Effector CD8-positive, alpha-beta T cell (primary cell): ENCODE data around the gene MRPS6.

Source experiments
- DNase-seq: peaks from one replicate; lab custom pipeline; 2025; lab: John Stamatoyannopoulos, UW

The MRPS6 gene

DNA sequence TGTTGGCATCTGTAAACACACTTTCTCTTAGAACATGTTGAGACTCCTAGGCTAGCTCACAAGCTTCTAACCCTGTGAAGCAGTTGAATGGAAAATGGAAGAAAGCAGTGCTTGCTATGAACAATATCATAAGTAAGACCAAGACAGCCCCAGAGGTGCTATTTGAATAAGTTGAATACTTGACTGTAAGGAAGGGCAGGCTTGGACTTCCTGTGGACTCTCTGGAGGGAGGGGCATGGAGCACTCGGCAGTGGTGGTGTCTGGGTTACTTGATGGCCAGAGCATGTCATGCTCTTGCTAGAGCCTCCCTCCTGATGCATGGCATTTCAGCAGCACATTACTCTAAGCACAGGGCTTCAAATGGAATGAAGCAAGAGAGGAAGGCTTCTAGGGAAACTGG, 60.0 kb downstream of the MRPS6 start:
- no peak for DNase-seq

DNA sequence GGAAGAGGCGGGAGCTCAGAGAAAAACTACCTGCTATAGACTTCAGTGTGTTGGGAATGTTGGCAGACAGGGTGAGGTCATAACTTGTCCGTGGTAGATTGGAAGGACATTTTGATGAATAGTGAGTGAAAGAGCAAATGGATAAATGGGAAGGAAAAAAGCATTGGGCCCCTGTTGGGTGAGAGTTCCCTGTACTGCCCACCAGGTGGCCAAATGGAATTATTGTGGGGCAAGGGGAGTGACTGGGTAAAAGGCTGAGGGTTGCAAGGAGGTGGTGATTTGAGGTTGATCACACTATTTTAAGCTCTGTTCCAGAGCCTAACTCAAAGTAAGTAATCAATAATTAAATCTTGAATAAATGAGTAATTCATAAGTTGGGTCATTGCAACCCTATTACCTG, 60.4 kb downstream of the MRPS6 start:
- DNase-seq: no peak

DNA sequence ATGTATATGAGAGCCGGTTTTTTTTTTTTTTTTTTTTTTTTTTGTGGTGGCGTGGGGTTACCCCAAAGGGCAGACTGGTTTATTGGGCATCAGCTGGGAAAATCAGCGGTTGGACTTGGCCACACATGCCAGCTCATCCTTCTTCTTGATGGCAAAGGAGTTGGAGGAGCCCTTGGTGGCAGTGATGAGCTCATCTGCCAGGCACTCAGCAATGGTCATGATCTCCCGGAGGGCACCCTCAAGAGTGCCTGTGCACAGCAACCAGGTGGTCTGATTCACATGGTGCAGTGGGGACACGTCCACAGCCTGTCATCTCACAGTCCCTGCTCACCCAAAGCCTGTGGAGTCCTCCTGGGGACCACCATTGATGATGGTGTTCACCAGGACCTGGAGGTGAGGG, 62.0 kb downstream of the MRPS6 start:
- DNase-seq: no peak

DNA sequence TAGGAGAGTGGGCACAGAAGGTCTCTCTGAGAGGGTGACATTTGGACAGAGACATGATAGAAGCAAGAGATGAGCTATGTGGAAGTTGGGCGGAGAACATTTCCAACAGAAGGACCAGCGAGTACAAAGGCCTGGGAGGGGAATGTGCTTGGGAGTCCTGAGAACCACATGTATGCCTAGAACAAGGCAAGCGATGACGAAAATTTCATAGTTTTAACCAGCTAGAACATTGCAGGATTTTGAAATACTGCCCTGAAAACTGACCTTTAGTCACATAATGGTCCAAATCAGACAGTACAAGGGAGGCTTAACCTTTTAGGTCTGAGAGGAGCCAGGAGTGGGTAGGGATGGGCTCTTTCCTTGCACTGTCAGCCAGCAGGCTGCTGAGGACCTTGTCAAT, 68.0 kb downstream of the MRPS6 start:
- DNase-seq: no peak

DNA sequence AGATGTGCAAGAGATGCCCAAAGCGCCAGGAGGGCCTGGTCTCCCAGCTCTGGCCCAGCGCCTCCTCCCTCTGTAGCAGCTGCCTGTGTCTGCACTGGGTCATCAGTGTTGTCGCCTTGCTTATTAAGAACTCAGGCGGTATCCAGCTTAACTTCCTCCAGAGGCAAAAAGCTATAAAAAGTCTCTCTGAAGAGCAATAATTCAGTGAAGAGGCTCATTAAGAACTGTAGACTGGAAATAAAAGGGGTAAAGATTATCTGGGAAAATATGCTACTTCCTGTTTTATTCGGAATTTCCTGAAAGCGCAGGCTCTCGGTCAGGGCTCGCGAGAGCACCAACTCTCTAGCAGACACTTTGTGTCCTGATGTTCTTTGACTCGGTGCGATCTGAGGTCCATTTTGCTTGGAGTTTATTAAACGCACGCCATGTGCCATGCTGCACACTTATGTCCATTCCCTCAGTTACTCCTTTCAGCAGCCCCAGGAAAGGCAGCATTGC, 70.4 kb downstream of the MRPS6 start:
- no peak for DNase-seq

DNA sequence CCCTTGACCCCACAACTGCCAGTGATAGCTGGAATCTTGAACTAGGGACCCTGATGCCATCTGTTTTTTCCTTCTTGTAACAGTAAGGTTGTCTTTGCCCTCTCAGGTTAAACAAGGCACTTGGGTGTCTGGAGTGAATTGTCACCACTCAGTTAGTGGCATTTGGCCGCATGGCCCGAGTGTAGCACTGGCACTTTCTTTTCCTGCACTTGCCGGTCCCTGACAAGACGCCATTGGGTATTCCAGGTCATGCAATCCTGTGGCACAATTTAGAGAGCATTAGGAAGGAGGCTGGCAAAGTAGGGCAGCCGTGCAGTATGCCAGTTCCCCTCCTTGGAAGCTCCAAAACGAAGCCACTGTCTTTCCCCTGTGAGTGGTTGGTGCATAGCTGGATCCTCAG, 70.8 kb downstream of the MRPS6 start:
- no peak for DNase-seq

DNA sequence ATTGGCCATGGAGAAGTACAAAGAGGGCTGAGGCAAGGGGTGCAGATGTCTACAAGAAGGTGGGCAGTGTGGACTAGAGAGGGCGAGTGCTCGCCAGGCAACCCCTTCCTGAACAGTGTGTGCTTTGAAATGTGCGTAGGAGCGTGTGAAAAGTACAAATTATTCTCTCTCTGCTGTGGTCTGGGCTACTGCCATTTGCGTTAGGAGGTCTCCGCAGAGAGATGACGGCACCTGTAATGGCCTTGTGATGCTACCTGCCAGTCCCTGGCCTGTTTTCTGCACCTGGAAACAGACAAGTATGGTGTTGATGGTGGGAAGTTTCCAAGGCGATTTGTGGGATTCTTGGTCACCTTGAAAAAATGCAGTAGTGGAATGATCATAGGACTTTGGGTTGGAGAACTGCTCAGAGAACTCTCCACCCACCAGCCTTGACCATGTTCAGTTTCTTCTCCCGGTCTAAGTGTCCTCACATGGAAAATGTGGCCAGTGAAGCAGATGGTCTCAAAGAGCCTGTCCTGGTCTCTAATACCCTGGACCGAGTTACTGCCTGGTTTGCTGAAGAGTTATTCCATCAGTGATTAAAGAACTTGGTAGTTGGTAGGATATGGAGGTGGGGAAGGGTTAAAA, 74.5 kb downstream of the MRPS6 start:
- no peak for DNase-seq

DNA sequence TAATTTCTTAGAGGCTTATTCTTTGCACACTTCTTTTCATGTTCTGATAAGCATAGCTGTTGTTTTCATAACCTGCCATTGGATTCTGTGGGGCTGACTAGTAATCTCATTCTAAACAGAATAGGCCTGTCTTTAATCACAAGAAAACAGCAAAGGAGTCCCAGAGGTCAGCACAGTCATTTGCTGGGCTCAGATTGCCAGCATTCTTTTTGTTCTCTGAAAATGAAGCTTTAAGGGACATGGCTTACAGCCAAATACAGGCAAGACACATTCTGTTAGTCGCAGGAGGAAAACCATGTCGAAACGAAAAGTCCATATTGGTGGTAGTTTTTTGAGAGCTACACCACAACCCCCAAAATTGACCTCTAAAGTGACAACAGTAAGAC, 75.0 kb downstream of the MRPS6 start:
- no peak for DNase-seq

DNA sequence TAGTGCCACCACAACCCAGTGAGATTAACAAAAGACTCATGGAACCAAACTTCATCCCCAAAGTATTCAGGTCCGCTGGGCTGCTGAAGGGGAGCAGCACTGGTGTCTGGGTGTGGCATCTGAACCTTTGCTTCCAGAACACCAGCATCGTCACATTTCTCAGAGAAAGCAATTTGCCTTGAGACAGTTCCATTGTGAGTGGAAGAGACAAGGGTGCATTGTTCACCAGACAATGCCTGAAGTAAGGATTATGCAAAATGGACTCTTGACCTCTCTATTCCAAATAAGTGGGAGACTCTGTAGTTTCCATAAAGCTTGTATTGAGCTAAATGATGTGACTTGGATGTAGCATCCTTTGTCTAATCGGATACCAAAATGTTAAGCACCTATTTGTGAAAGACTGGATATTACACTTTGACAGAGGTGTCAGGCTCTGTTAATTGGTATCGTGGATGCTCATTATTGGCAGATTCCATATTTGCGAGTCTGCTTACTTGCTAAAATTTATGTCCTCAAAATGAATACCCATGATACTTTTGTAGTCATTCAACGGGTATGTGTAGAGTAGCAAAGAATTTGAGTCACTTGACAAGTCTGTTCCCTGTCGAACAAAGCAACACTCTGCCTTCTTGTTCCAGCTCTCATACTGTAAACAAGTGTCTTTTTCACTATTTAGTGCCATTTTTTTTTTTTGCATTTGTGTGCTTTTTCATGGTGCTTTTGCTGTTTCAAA, 75.6 kb downstream of the MRPS6 start:
- no peak for DNase-seq

DNA sequence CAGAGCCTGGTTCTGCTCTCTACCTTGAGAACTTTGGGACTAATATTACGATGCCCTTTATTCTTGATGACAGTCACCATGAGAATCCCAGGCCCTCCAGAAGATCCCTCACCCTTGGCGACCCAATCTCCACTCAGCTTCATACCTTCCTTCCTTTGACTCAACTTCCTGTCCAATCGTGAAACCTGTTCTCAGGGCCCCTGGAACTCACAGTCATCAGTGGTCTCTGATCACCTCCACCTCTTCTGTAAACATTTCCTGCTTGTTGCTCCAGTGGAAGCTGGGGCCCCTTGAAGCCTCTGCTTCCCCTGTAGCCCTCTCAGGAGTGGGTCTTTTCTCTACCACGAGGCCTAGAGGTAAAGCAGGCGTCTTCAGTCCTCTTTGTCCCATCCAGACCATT, 79.1 kb downstream of the MRPS6 start:
- DNase-seq: no peak

DNA sequence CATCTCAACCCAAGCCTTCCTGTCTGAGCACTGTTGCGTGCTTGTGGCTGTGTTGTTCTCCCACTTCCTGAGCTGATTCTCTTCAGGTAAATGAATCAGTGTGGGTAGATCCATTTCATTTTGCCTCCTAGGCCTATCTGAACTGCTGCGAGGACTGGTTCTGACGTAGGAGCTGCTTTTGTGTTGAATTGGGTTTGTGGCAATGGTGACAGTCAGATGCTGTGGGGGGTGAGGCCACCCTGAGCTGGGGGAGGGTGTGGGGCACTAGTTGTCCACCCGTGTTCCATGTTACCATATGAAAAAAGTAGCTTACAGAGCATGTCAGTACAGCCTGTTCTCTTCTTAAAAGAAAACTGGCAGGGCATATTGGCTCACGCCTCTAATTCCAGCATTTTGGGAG, 81.5 kb downstream of the MRPS6 start:
- no peak for DNase-seq

DNA sequence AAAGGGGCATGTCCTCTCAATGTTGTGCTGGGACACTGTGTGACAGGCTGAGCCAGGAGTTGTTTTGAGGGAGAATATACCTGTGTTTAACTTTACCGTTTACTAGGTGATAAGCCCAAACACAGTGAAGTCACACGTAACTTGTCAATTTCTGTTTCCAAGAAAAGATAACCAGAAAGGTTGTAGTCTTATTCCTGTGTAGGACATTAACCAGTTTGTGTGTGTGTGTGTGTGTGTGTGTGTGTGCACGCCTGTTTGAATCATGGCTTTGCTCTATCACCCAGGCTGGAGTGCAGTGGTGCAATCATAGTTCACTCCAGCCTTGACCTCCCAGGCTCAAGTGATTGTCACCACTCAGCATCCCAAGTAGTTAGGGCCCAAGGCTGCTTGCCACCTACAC, 83.6 kb downstream of the MRPS6 start:
- no peak for DNase-seq

DNA sequence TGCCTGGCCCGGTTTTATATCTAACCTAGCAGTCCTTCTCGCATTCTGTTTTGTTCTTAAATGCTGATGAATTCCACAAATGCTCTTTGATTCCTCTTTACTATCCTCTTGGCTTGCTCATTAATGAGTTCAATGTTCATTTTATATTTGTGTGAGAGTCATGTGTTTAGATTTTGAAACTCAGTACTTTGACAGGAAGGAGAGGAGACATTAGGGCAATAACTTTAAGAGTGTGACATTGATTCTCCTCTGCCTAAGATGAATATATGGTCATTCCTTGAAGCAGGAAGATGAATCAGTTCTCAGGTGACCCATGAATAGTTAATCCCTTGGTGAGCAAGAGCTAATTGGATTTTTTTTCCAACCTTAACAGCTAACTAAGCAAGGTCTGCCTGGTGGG, 84.1 kb downstream of the MRPS6 start:
- no peak for DNase-seq

DNA sequence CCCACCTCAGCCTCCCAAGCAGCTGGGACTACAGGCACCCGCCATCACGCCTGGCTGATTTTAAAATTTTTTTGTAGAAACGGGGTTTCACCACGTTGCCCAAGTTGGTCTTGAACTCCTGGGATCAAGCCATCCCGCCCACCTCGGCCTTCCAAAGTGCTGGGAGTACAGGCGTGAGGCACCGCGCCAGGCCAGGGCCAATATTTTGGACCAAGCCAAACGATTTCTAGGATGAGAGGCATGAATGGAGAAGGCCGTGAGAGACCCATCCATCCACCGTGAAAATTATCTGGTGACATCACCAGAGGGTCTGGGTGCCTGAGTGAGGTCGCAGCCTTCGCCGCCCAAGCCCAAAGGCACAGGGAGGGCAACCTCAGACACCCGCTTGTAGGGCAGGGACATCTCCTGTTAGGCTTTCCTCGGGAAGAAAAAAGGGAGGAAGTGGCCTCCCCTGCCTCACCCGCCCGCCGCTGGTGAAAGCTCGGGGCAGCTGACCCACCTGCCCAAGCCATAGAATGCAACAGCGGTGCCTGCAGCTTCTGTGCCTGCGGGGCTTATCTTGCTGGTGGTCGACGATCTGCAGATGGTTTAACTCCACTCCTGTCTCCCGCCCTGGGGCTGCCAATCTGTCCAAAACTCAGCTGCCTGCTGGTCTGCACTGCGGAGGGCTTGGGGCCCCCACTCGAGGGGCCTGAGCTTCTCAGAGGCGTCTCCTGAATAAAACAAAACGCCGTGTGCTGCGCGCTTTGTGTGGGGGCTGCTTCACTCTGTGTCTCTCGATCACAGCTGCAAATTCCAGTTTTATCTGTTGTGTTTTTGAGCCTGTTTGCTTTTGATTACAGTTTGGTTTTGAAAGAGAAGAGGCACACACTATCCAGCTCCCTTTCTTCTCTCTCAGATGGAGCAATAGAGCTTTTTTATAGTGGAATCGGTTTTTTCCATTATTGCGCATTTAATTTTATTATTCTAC, 85.8 kb downstream of the MRPS6 start:
- DNase-seq: no peak

DNA sequence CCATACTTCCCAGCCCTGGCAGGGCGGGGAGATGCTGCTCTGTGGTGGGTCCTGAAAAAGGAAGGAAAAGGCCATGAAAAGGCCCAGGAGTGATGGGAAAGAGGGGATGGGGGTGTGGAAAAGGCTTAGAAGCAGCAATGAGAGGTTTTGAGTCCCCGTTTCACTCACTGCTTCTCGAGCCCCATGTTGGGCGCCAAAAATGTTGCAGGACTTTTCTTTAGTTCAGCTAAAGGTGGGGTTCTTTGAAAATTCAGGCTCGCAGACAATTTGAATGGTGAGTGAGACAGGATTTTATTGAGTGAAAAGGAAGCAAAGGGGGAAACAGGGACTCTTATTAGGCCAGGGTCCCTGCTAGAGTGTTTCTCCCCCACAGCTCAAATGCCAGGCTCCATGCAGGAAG, 93.1 kb downstream of the MRPS6 start:
- no peak for DNase-seq

DNA sequence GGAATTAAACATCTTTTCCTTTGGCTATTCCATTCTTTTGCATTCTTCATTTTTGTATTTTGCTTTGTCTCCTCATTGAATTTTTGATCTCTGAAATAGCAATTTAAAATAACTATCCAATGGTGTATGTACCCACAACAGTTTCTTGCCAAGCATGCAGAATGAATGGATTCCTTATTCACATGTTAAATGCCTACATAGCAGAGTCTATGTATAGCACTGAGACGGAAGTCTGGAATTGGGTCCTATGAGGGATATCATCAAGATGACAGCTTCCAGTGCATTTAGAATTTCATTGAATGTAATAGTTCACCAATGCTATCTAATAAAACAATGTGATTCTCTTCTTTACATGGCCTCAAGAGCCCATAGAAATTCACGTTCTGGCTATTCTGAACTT, 97.5 kb downstream of the MRPS6 start:
- DNase-seq: no peak

DNA sequence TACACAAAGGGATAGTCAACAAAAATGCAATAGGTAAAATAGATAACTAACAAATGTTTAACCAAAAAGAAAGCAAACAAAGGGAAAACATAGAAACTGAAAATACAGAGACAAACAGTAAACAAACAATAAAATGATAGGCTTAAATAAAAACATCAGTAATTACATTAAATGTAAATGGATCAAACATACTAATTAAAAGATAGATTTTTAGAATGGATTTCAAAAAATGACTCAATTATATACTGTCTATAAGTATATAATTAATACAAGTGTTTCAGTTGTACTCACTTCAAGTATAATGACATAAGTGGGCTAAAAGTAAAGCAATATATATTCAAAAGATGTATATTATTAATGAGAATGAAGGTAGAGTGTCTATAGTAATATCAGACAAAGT, 101.1 kb downstream of the MRPS6 start:
- no peak for DNase-seq

DNA sequence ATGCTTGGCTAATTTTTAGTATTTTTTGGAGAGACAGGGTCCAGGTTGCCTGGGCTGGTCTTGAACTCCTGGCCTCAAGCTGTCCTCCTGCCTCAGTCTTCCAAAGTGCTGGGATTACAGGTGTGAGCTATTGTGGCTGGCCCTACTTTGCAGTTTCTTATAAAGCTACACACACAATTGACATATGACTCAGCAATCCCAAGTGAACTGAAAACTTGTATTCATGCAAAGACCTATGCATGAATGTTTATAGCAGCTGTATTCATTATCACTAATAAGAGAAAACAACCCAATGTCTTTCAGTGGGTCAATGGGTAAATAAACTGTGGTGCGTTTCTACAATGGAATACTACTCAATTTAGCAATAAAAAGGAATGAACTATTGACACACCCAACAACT, 103.1 kb downstream of the MRPS6 start:
- no peak for DNase-seq

DNA sequence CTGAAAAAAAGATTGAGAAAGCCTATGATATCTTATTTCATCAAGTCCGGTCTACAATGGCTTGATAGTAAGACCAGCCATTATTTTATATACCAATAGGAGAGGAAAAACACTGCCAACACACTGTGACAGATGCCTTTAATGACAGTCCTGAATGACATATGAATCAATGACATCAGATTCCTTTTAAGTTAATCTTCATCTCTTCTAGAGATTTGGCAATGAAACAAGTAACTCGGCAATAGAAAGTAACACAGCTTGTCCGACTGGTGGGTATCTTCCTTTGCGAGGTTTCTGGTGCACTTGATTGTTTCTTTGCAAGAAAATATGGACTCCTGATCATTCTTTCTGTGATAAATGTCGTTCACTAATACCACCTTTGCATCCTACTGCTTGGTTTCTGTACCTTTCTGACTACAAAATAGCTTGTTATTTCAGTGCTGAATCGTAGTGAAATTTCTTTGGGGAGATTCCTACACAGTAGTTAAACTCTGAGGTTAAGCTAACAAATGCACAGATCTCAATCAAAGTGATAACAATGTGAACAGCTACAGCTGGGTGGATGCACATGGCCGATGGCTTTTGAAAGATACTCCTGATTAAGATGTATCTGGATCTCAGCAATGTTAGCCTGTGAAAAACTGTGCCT, 104.7 kb downstream of the MRPS6 start:
- no peak for DNase-seq

DNA sequence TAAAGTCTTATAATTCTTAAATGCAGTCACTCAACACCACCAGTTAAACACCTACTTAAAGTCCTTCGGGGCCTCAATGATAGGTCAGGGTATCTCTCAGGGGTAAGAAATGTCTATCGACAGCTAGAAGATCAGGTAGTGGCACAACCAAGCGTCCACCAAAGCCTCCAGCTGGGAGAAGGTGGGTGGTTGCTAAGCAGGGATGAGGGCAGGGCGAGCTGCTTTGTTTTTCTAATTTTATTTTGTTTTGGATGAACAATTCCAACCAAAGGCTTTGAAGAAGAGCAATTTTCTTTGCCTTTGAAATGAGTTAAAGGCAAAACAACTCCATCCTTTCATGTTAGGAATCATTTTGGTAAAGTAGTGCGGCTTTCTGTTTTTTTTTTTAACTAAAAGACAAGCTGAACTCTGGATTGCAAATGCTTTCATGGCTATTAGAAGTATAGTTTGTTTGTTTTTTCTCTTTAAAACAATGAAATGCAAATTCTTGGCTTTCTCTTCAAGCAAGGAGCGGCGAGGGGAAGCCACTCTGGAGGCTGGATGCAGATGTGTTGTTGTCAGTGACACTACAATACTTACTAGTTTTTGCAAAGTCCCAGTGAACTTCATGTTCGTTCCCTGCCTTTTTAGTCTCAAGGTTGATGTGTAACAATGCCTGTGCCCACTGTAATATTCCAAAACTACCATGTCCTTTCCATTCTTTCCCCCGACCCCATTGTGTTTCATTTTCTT, 106.0 kb downstream of the MRPS6 start:
- no peak for DNase-seq

DNA sequence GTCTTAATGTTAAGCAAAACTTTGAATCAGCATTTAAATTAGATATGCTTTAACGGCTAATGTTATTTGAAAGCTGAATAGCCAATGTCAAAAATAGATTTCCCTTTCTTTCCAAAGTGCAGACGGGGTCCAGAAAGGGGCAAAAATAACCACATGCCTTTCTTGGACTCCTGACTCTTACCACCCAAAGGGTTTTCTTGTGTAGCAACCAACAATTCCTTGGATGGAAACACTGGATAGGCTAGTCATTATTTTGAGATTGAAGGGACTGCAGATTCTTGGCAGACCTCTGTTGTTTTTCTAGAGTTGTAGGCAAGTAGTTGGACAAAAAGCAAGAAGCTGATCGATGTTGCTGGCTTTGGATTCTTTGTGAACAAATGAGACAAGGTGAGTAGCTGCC, 107.0 kb downstream of the MRPS6 start:
- no peak for DNase-seq
